Breast epithelium (tissue), 4 donors: ENCODE results near the gene SPRR4. TPM values are rescaled to one million over a fixed set of nuclear protein-coding genes. Genes with fewer than 3 reads are reported as not detected.

Experiments
- DNase-seq, 2 donors: peaks; one replicate each; pipeline ENCODE4 v3.0.0-alpha.2; 2019; ENCODE audit warnings: low spot score in 2 of 2
- H3K27ac ChIP-seq, 2 donors: fragments of 200-600 bp; sonication (generic) in 1 of 2; one replicate each; pipeline ENCODE4 v1.5.1; 2016 to 2019; ENCODE audit warnings: mild to moderate bottlenecking in 1 of 2
- H3K27me3 ChIP-seq, 2 donors: fragments of 200-600 bp; sonication (generic) in 1 of 2; one replicate each; pipeline versions ENCODE4 v1.5.1 to v1.6.0; 2017 to 2019; ENCODE audit warnings: control low read depth in 1 of 2, mild to moderate bottlenecking in 1 of 2
- H3K36me3 ChIP-seq: fragments of 200-600 bp; one replicate; pipeline ENCODE4 v1.5.1; 2019
- H3K4me1 ChIP-seq, 2 donors: fragments of 200-600 bp; sonication (generic); one replicate each; pipeline ENCODE4 v1.5.1; 2016 to 2019; ENCODE audit warnings: control low read depth in 1 of 2
- H3K4me3 ChIP-seq, 3 donors: fragments of 200-600 bp; sonication (generic); 1 replicate in 2 of 3; 2 replicates in 1 of 3; pipeline ENCODE4 v1.5.1; 2016 to 2019; ENCODE audit warnings: mild to moderate bottlenecking in 3 of 3, moderate library complexity in 2 of 3
- H3K9me3 ChIP-seq, 2 donors: fragments of 200-600 bp; sonication (generic) in 1 of 2; one replicate each; pipeline ENCODE4 v1.5.1; 2016 to 2019; ENCODE audit warnings: control low read depth in 1 of 2
- POLR2A ChIP-seq: fragments of 450-650 bp; IDR thresholded peaks from one replicate; pipeline ENCODE4 v1.6.1; 2016; ENCODE audit warnings: antibody characterized with exemption, mild to moderate bottlenecking, moderate library complexity
- POLR2AphosphoS5 ChIP-seq, 3 donors: sonication (generic); formaldehyde crosslinking; IDR thresholded peaks; one replicate each; pipeline ENCODE4 v1.6.1; 2017; ENCODE audit warnings: antibody characterized with exemption in 3 of 3
- intact Hi-C: fragments of 100-400 bp; cut with DNase I; formaldehyde crosslinking; loops from one replicate; pipeline ENCODE4 v1.15.1; 2023; ENCODE audit warnings: low total_unique reads
- total RNA-seq, 3 donors: library from RNA; depleted of rRNA; stranded (reverse); fragments of >200 nt; gene quantifications; one replicate each; pipeline ENCODE4 v1.1.0, GENCODE V29; 2016
- TF ChIP-seq, protein P1 (sequence below), 3 donors: fragments of 450-650 bp; IDR thresholded peaks; one replicate each; pipeline ENCODE4 v1.5.1; 2016 to 2017; ENCODE audit warnings: antibody characterized with exemption in 3 of 3, mild to moderate bottlenecking in 3 of 3, moderate library complexity in 3 of 3

Gene SPRR4
- total RNA-seq, 3 donors from 2014 or later = not detected

DNA sequence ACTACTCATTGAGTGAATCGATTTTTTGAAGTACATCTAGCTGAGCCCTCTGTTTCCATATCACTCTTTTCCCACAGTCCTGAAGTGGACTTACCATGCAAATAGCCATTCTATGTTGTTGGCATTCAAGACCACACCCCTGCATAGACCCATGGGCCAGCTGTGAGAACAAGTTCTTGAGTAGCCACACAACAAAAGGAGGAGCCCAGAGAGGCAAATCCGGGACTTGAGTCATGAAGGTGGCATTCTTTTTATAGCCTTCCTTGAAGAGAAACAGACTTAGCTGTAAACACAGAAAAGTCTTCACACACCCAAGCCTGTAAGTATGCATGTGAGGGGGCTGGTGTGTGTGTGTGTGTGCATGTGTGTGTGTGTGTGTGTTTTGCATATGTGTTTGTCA is 37.3 kb upstream of the SPRR4 start:
- H3K4me3 ChIP-seq = no peak overlapping the region
- no peaks in the 10 kb centered on the region for H3K9me3 ChIP-seq
- no peak overlapping the region for H3K27ac ChIP-seq
- H3K27me3 ChIP-seq = no peaks in the 10 kb centered on the region
- intact Hi-C loops = no loop called here
- H3K4me1 ChIP-seq = no peaks in the 10 kb centered on the region
- TF ChIP-seq POLR2A (no peak), POLR2AphosphoS5 (IDR thresholded peaks at IDR 0.05) (no peak)
- TF ChIP-seq, protein P1, sequence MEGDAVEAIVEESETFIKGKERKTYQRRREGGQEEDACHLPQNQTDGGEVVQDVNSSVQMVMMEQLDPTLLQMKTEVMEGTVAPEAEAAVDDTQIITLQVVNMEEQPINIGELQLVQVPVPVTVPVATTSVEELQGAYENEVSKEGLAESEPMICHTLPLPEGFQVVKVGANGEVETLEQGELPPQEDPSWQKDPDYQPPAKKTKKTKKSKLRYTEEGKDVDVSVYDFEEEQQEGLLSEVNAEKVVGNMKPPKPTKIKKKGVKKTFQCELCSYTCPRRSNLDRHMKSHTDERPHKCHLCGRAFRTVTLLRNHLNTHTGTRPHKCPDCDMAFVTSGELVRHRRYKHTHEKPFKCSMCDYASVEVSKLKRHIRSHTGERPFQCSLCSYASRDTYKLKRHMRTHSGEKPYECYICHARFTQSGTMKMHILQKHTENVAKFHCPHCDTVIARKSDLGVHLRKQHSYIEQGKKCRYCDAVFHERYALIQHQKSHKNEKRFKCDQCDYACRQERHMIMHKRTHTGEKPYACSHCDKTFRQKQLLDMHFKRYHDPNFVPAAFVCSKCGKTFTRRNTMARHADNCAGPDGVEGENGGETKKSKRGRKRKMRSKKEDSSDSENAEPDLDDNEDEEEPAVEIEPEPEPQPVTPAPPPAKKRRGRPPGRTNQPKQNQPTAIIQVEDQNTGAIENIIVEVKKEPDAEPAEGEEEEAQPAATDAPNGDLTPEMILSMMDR (IDR thresholded peaks at IDR 0.05) = no peak
- no peak for DNase-seq
- no peaks in the 10 kb centered on the region for H3K36me3 ChIP-seq

DNA sequence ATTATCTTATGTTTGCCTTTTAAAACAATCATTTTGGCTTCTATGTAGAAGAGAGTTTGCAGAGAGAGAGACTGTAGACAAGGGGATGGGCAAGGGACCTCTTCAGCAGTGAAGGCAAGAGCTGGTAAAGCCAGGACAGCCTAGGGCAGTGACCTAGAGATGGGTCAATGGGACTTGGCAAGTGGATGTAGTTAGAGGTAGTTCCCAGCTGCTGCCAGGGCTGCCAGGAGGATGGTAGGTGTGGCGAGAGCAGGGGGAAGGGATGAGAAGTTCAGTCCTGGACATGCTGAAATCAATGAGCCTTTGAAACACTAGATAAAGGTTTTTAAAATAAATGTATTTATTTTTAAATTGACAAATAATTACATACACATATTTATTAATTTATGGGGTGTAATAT is 29.8 kb upstream of the SPRR4 start:
- Histone ChIP-seq H3K36me3 (no peaks in the 10 kb centered on the region), H3K4me3 (no peak overlapping the region), H3K4me1 (no peaks in the 10 kb centered on the region), H3K27me3 (no peaks in the 10 kb centered on the region), H3K27ac (no peak overlapping the region), H3K9me3 (no peaks in the 10 kb centered on the region)
- intact Hi-C loops = loop anchor here (5.0 kb wide), 1 partner anchor 353 kb away; no protein-coding TSS in a partner anchor
- TF ChIP-seq POLR2A = no peak
- TF ChIP-seq, protein P1 (IDR thresholded peaks at IDR 0.05) = no peak
- TF ChIP-seq POLR2AphosphoS5 (IDR thresholded peaks at IDR 0.05) = no peak
- no peak for DNase-seq

DNA sequence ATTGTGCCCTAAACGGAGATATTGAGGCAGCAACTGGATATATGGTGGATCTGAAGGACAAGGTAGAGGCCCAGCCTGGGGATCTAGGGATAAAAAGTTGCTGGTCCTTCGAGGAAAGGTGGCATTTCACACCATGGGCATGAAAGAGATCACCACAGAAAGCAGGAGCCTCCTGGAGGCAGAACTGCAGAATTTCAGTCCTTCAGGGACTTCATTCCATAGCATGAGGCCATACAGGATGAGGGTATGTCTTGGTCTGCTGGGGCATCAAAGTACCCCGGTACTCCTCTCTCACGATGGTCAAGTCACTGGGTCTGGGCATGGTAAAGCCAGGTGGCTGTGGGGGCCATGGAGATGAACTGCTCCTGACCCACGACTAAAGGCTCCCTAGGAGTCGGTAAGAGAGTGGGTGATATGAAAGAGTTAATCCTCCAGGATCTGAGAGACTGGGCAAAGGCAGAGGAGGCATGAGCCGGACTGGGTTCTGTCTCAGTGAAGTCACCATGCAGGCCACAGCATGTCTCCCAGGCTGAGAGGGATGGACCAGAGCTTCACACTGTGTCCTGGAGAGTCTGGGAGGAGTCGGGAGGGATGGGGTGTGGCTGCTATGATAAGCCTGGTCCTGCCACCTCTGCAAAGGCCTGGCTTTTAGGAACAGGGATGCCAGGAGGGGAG is 29.3 kb upstream of the SPRR4 start:
- intact Hi-C loops = loop anchor here (5.0 kb wide), 1 partner anchor 354 kb away; no protein-coding TSS in a partner anchor
- H3K27ac ChIP-seq = no peak overlapping the region
- DNase-seq = no peak
- H3K36me3 ChIP-seq = no peaks in the 10 kb centered on the region
- H3K9me3 ChIP-seq = no peaks in the 10 kb centered on the region
- no peaks in the 10 kb centered on the region for H3K4me1 ChIP-seq
- no peak overlapping the region for H3K4me3 ChIP-seq
- TF ChIP-seq, protein P1 (IDR thresholded peaks at IDR 0.05) = no peak
- TF ChIP-seq POLR2A = no peak
- TF ChIP-seq POLR2AphosphoS5 (IDR thresholded peaks at IDR 0.05) = no peak
- no peaks in the 10 kb centered on the region for H3K27me3 ChIP-seq

DNA sequence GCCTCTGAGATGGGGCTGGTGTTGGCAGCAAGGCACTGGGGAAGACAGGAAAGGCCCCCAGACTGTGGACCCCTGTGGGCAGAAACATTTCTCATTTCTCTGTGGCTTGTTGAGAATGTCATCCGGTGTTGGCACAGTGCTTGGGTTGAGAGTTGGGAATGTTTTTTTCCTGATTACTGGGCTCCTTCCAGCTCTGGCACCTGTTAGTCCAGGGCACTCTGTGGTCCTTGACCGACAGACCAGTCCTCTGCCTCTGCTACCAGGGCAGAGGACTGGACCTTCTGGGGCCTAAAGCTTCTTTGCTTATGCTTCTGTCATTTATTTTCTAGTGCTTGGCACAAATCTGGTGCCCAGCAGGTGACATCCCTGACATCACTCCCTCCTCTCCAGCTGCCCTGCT is 28.3 kb upstream of the SPRR4 start:
- no peaks in the 10 kb centered on the region for H3K9me3 ChIP-seq
- intact Hi-C loops = loop anchor here (5.0 kb wide), 1 partner anchor 355 kb away; no protein-coding TSS in a partner anchor
- DNase-seq = no peak

DNA sequence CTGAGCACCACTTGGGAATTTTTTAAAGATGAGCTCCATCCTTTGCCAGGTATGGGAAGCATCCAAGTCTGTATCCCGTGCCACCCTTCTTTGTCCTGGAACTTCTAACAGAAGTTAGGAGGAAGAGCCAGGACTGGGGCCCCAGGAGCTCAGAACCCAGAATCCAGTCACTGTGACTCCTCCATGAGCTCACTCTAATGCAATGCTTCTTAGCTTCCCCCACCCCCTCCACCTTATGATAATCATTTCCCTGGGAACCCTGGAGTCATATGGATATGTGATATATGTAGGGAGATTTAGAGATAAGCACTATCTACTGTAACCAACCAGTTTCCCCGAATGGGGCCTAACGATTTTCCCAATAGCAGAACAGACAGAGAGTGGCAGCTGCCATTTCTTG is 24.2 kb upstream of the SPRR4 start:
- intact Hi-C loops = no loop called here
- H3K27ac ChIP-seq = no peak overlapping the region
- peaks cover 0 to 4% of the 10 kb centered on the region in 2 donors for H3K27me3 ChIP-seq
- no peak overlapping the region for H3K4me3 ChIP-seq
- no peaks in the 10 kb centered on the region for H3K9me3 ChIP-seq
- no peak for TF ChIP-seq POLR2A
- TF ChIP-seq POLR2AphosphoS5 (IDR thresholded peaks at IDR 0.05) = no peak
- TF ChIP-seq, protein P1 (IDR thresholded peaks at IDR 0.05) = no peak
- no peak for DNase-seq
- H3K4me1 ChIP-seq = no peaks in the 10 kb centered on the region
- no peaks in the 10 kb centered on the region for H3K36me3 ChIP-seq

More for the DNA sequence above, 28.3 kb upstream of the SPRR4 start:
- Histone ChIP-seq H3K27ac (no peak overlapping the region), H3K36me3 (no peaks in the 10 kb centered on the region), H3K27me3 (peaks cover 0 to 4% of the 10 kb centered on the region in 2 donors), H3K4me1 (no peaks in the 10 kb centered on the region), H3K4me3 (no peak overlapping the region)
- TF ChIP-seq POLR2AphosphoS5 (IDR thresholded peaks at IDR 0.05) = no peak
- TF ChIP-seq, protein P1 (IDR thresholded peaks at IDR 0.05) = no peak
- TF ChIP-seq POLR2A = no peak
